DND-41 (cell line): ENCODE measurements around the gene DNAH11.

Source experiments
- EZH2 ChIP-seq: IDR thresholded peaks from 3 replicates; pipeline ENCODE4 v1.6.1; 2012; ENCODE audit warnings: borderline replicate concordance, low read depth, mild to moderate bottlenecking, moderate library complexity, low read length, inconsistent platforms; ENCODE audit not compliant: severe bottlenecking
- TF ChIP-seq, protein P1 (sequence below): IDR thresholded peaks from 2 replicates; pipeline ENCODE4 v1.5.1; 2012; ENCODE audit warnings: borderline replicate concordance, low read length, moderate library complexity, mild to moderate bottlenecking; ENCODE audit not compliant: poor library complexity, severe bottlenecking; ENCODE audit errors: extremely low read depth

DNA sequence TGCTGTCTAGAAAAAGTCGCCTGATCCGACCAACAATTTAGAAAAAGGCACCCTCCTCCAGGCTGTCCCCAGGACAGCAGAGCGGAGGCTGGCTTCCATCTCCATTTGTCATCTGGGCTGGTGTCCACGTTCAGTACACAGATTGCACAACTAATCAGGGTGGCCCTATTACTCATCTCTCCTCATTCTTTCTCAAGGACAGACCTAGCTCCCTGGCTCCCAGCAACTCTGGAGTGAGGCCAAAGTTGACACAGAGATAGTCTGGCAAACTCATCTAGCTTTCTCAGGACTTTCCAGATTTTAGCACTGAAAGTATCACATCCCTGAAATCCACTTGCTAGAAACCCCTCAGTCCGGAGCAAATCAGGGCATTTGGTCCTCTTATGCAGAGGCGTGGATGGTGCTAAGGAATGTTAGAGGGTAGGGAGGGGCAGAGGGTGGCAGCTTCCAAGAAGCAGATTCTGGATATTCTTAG, 75.1 kb downstream of the DNAH11 start:
- TF ChIP-seq, protein P1, sequence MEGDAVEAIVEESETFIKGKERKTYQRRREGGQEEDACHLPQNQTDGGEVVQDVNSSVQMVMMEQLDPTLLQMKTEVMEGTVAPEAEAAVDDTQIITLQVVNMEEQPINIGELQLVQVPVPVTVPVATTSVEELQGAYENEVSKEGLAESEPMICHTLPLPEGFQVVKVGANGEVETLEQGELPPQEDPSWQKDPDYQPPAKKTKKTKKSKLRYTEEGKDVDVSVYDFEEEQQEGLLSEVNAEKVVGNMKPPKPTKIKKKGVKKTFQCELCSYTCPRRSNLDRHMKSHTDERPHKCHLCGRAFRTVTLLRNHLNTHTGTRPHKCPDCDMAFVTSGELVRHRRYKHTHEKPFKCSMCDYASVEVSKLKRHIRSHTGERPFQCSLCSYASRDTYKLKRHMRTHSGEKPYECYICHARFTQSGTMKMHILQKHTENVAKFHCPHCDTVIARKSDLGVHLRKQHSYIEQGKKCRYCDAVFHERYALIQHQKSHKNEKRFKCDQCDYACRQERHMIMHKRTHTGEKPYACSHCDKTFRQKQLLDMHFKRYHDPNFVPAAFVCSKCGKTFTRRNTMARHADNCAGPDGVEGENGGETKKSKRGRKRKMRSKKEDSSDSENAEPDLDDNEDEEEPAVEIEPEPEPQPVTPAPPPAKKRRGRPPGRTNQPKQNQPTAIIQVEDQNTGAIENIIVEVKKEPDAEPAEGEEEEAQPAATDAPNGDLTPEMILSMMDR = no peak
- no peak for TF ChIP-seq EZH2
